GM12878 (cell line): ENCODE results near the gene PMM2.

Experiments
- BRCA1 ChIP-seq: IDR thresholded peaks from 2 replicates; pipeline ENCODE4 v1.6.1; 2011; ENCODE audit warnings: low read depth, low read length, improper control_type of control experiment
- CHD1 ChIP-seq: IDR thresholded peaks from 2 replicates; pipeline ENCODE4 v1.6.1; 2012; ENCODE audit warnings: low read depth, low read length, improper control_type of control experiment
- CTCF ChIP-seq, 3 experiments: IDR thresholded peaks in 2 of 3; conservative IDR thresholded peaks in 1 of 3; 2 replicates each; pipeline ENCODE4 v1.5.1; 2011; ENCODE audit warnings: low read depth in 3 of 3, low read length in 3 of 3, mild to moderate bottlenecking in 3 of 3, control low read depth in 2 of 3, moderate library complexity in 2 of 3, inconsistent platforms in 1 of 3, mixed read lengths in 1 of 3; ENCODE audit not compliant: control insufficient read depth in 2 of 3, insufficient read depth in 1 of 3; ENCODE audit errors: extremely low read depth in 1 of 3
- EP300 ChIP-seq, 2 experiments: fragments of 150-350 bp in 1 of 2; IDR thresholded peaks; 2 replicates each; pipeline ENCODE4 v1.6.1; 2011 to 2012; ENCODE audit warnings: low read depth in 2 of 2, low read length in 2 of 2, borderline replicate concordance in 1 of 2, improper control_type of control experiment in 1 of 2, inconsistent platforms in 1 of 2; ENCODE audit not compliant: control insufficient read depth in 1 of 2
- FOXM1 ChIP-seq: IDR thresholded peaks from 2 replicates; pipeline ENCODE4 v1.6.1; 2012; ENCODE audit warnings: low read depth, mild to moderate bottlenecking, inconsistent platforms, low read length, moderate library complexity
- KDM1A ChIP-seq: fragments of 200-600 bp; sonication (generic); IDR thresholded peaks from 2 replicates; pipeline ENCODE4 v1.6.1; 2016; ENCODE audit warnings: borderline replicate concordance
- MAX ChIP-seq: IDR thresholded peaks from 2 replicates; pipeline ENCODE4 v1.6.1; 2012; ENCODE audit warnings: low read depth, low read length, improper control_type of control experiment
- NRF1 ChIP-seq: conservative IDR thresholded peaks from 2 replicates; pipeline ENCODE4 v1.6.1; 2011; ENCODE audit warnings: mild to moderate bottlenecking, low read depth, low read length, improper control_type of control experiment
- PML ChIP-seq: IDR thresholded peaks from 2 replicates; pipeline ENCODE4 v1.6.1; 2012; ENCODE audit warnings: low read length, inconsistent platforms
- POLR2A ChIP-seq: IDR thresholded peaks from 2 replicates; pipeline ENCODE4 v1.6.1; 2011; ENCODE audit warnings: low read depth, mild to moderate bottlenecking, low read length
- POLR2AphosphoS2 ChIP-seq: IDR thresholded peaks from 2 replicates; pipeline ENCODE4 v1.6.1; 2011; ENCODE audit warnings: low read depth, mild to moderate bottlenecking, low read length, improper control_type of control experiment, moderate library complexity
- RCOR1 ChIP-seq: conservative IDR thresholded peaks from 2 replicates; pipeline ENCODE4 v1.6.1; 2012; ENCODE audit warnings: low read depth, low read length, improper control_type of control experiment
- SP1 ChIP-seq: IDR thresholded peaks from one replicate; pipeline ENCODE4 v1.6.1; 2011; ENCODE audit warnings: low read depth, low read length
- USF2 ChIP-seq: IDR thresholded peaks from 2 replicates; pipeline ENCODE4 v1.6.1; 2011; ENCODE audit warnings: low read depth, low read length, improper control_type of control experiment, borderline replicate concordance

- TF ChIP-seq KDM1A (no peak), BRCA1 (no peak), CTCF (IDR thresholded peaks at IDR 0.05 in 2 of 3, conservative IDR thresholded peaks at IDR 0.05 in 1 of 3; ENCODE audit: control insufficient read depth in 2 of 3, extremely low read depth in 1 of 3, insufficient read depth in 1 of 3, low read depth in 3 of 3, low read length in 3 of 3) (no peak), FOXM1 (no peak), EP300 (IDR thresholded peaks at IDR 0.05; ENCODE audit: borderline replicate concordance in 1 of 2, control insufficient read depth in 1 of 2, low read depth in 2 of 2, low read length in 2 of 2) (no peak), SP1 (no peak), PML (no peak), RCOR1 (no peak), MAX (no peak), POLR2A (no peak), NRF1 (no peak), CHD1 (no peak), POLR2AphosphoS2 (no peak), USF2 (no peak)
Observed at GRCh38 chr16:8866884-8867215, 69.2 kb downstream of the PMM2 start.
